PC-9 (cell line): Measurements from ENCODE around the gene CDH20.

ENCODE experiments used
- CTCF ChIP-seq: fragments of 200-600 bp; sonication (generic); conservative IDR thresholded peaks from 2 replicates; pipeline ENCODE4 v1.6.1; 2017; ENCODE audit warnings: mixed run types, antibody characterized with exemption, mild to moderate bottlenecking, moderate library complexity
- EZH2 ChIP-seq: fragments of 200-600 bp; sonication (generic); IDR thresholded peaks from 2 replicates; pipeline ENCODE4 v1.8.0; 2017; ENCODE audit warnings: antibody characterized with exemption, low read depth

DNA sequence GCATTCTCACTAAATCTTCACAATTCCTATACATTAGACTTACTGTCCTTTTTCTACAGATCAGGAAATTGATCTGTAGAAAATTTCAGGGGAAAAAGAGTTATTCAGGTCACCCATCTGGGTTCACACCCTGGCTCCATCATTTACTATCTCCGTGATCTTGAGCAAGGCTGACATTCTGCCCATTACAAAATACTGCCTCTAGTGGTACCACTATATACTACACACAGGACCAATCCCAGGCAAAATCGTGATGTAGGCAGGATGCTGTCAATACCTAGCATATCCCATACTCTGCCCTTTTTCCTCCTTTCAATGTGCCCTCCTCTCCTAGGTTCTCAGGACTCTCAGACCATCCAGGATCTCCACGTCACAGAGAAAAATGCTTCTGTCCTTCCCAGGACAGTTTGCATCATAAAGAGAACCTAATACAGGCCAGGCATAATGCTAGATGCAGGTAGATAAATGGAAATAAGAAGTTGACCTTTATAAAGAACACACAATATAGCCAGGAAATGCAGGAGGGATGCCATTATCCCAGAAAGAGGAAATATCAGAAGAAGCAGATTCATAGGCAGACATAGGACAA is 101.9 kb downstream of the CDH20 start:
- peak; percentile 69 for TF ChIP-seq CTCF
- no peak for TF ChIP-seq EZH2
